WTC11 (cell line): ENCODE data around the gene REST.

Source experiments
- ETV6 ChIP-seq: sonication (generic); formaldehyde crosslinking; IDR thresholded peaks from 2 replicates; pipeline ENCODE4 v1.8.1; 2022; ENCODE audit warnings: mild to moderate bottlenecking, missing genetic modification reagents
- IRF1 ChIP-seq: sonication (generic); formaldehyde crosslinking; IDR thresholded peaks from 2 replicates; pipeline ENCODE4 v1.8.0; 2023; ENCODE audit warnings: missing genetic modification reagents
- MYBL2 ChIP-seq: sonication (generic); formaldehyde crosslinking; IDR thresholded peaks from 2 replicates; pipeline ENCODE4 v1.8.1; 2023; ENCODE audit warnings: mild to moderate bottlenecking, moderate library complexity, missing genetic modification reagents
- NR2C2 ChIP-seq: sonication (generic); formaldehyde crosslinking; IDR thresholded peaks from 2 replicates; pipeline ENCODE4 v1.8.0; 2022; ENCODE audit warnings: mild to moderate bottlenecking, missing genetic modification reagents
- TF ChIP-seq, protein P1 (sequence below): fragments of 200-600 bp; IDR thresholded peaks from 2 replicates; pipeline ENCODE4 v1.8.0; 2022; ENCODE audit warnings: antibody characterized with exemption
- TF ChIP-seq, protein P2 (sequence below): sonication (generic); formaldehyde crosslinking; IDR thresholded peaks from 2 replicates; pipeline ENCODE4 v1.8.0; 2023; ENCODE audit warnings: mild to moderate bottlenecking, missing genetic modification reagents

DNA sequence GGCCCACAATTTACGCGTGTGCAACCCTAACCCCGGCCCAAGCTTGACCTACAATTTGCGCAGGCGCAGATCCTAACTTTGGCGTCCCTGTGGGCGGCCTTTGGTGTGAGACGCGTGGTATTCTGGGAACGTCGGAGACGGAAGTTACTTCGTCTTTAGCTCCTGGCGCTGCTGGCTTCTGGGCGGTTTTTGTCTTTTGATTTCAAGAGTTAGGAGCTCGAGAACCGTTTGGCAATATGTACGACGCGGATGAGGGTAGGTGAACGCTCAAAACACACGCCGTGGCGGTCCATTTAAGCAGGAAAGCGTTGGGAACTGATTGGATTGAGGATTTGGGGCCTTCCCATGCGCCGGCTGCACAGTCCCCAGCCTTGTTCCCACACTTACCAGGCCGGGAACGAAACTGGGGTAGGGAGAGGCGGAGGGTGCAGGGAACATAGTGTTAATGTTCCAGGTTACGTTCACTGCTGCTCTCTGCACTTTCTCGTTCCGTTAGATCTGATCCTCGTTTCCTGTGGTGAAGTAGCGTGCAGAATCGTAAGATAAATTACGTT is 71.1 kb downstream of the REST start, which contains the start of gene POLR2B:
- TF ChIP-seq IRF1 (CRISPR knock-in tag) (no peak), ETV6 (no peak; the same call in 1 of the 2 replicates), MYBL2 (CRISPR knock-in tag) (no peak), NR2C2 (CRISPR knock-in tag) (no peak)
- TF ChIP-seq, protein P1, sequence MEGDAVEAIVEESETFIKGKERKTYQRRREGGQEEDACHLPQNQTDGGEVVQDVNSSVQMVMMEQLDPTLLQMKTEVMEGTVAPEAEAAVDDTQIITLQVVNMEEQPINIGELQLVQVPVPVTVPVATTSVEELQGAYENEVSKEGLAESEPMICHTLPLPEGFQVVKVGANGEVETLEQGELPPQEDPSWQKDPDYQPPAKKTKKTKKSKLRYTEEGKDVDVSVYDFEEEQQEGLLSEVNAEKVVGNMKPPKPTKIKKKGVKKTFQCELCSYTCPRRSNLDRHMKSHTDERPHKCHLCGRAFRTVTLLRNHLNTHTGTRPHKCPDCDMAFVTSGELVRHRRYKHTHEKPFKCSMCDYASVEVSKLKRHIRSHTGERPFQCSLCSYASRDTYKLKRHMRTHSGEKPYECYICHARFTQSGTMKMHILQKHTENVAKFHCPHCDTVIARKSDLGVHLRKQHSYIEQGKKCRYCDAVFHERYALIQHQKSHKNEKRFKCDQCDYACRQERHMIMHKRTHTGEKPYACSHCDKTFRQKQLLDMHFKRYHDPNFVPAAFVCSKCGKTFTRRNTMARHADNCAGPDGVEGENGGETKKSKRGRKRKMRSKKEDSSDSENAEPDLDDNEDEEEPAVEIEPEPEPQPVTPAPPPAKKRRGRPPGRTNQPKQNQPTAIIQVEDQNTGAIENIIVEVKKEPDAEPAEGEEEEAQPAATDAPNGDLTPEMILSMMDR, result no peak
- TF ChIP-seq, protein P2, sequence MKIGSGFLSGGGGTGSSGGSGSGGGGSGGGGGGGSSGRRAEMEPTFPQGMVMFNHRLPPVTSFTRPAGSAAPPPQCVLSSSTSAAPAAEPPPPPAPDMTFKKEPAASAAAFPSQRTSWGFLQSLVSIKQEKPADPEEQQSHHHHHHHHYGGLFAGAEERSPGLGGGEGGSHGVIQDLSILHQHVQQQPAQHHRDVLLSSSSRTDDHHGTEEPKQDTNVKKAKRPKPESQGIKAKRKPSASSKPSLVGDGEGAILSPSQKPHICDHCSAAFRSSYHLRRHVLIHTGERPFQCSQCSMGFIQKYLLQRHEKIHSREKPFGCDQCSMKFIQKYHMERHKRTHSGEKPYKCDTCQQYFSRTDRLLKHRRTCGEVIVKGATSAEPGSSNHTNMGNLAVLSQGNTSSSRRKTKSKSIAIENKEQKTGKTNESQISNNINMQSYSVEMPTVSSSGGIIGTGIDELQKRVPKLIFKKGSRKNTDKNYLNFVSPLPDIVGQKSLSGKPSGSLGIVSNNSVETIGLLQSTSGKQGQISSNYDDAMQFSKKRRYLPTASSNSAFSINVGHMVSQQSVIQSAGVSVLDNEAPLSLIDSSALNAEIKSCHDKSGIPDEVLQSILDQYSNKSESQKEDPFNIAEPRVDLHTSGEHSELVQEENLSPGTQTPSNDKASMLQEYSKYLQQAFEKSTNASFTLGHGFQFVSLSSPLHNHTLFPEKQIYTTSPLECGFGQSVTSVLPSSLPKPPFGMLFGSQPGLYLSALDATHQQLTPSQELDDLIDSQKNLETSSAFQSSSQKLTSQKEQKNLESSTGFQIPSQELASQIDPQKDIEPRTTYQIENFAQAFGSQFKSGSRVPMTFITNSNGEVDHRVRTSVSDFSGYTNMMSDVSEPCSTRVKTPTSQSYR (CRISPR knock-in tag), result no peak
